HG03280 (cell line): Measurements from ENCODE around the gene SHPK.
"Not testable (repeated sequence)": the region's sequence is repeated elsewhere in the genome, so short reads cannot be mapped to it uniquely, and the experiment has no call there.

ENCODE experiments used
- ATAC-seq: cut with Tn5 transposase; IDR thresholded peaks from one replicate; pipeline ENCODE4 v1.9.1; 2021; ENCODE audit warnings: mild to moderate bottlenecking, moderate library complexity; ENCODE audit not compliant: unreplicated experiment

Gene SHPK

GRCh38 chr17:3594051-3594800 is 41.8 kb downstream of the SHPK start:
- ATAC-seq = no peak

- ATAC-seq = no peak
Measured at GRCh38 chr17:3593384-3593783, 42.7 kb downstream of the SHPK start.

GRCh38 chr17:3592216-3592860 is 43.7 kb downstream of the SHPK start:
- ATAC-seq = no peak

GRCh38 chr17:3590768-3591167 is 45.3 kb downstream of the SHPK start:
- ATAC-seq = no peak

- ATAC-seq = no peak
Measured at GRCh38 chr17:3590231-3590630, 45.8 kb downstream of the SHPK start.

- no peak for ATAC-seq
Measured at GRCh38 chr17:3589784-3590183, 46.3 kb downstream of the SHPK start.

GRCh38 chr17:3585826-3586225 is 50.2 kb downstream of the SHPK start:
- no peak for ATAC-seq

- no peak for ATAC-seq
Measured at GRCh38 chr17:3583456-3583855, 52.6 kb downstream of the SHPK start.

GRCh38 chr17:3582915-3583314 is 53.1 kb downstream of the SHPK start:
- ATAC-seq = no peak

GRCh38 chr17:3578667-3579066 is 57.4 kb downstream of the SHPK start:
- not testable (repeated sequence) for ATAC-seq

GRCh38 chr17:3576970-3577369 is 59.1 kb downstream of the SHPK start:
- ATAC-seq = no peak

- ATAC-seq = no peak
Measured at GRCh38 chr17:3575511-3575910, 60.5 kb downstream of the SHPK start.

- ATAC-seq = no peak
Measured at GRCh38 chr17:3574231-3574630, 61.8 kb downstream of the SHPK start.

- ATAC-seq = no peak
Measured at GRCh38 chr17:3573246-3574100, 62.6 kb downstream of the SHPK start.

- ATAC-seq = no peak
Measured at GRCh38 chr17:3572231-3572630, 63.8 kb downstream of the SHPK start.

GRCh38 chr17:3571043-3571900 is 64.8 kb downstream of the SHPK start:
- no peak for ATAC-seq

GRCh38 chr17:3569534-3570137 is 66.4 kb downstream of the SHPK start:
- ATAC-seq = no peak

- ATAC-seq = no peak
Measured at GRCh38 chr17:3566551-3566950, 69.5 kb downstream of the SHPK start.

- ATAC-seq = no peak
Measured at GRCh38 chr17:3565143-3565542, 70.9 kb downstream of the SHPK start.

GRCh38 chr17:3564241-3564640 is 71.8 kb downstream of the SHPK start:
- not testable (repeated sequence) for ATAC-seq
